ENCODE results near the gene GUCY2D.

Gene GUCY2D

GRCh38 chr17:7977039-7977438 lies 25.4 kb upstream of the GUCY2D start:
- Mint-ChIP-seq H3K27me3 (ENCODE audit: low read depth) (peaks cover 11% of the 10 kb centered on the region), H3K27ac (no peak overlapping the region), H3K36me3 (ENCODE audit: low read depth) (no peaks in the 10 kb centered on the region), H3K4me3 (no peak overlapping the region), H3K9me3 (peaks cover 23% of the 10 kb centered on the region), H3K4me1 (peaks cover 6% of the 10 kb centered on the region)
- TF ChIP-seq CTCF (IDR thresholded peaks at IDR 0.05; ENCODE audit: unreplicated experiment in 3 of 3): no peak

- H3K9me3 Mint-ChIP-seq: peaks cover 23% of the 10 kb centered on the region
- H3K4me3 Mint-ChIP-seq: no peak overlapping the region
- H3K27me3 Mint-ChIP-seq (ENCODE audit: low read depth): peaks cover 19% of the 10 kb centered on the region
- no peak overlapping the region for H3K27ac Mint-ChIP-seq
- TF ChIP-seq CTCF (IDR thresholded peaks at IDR 0.05; ENCODE audit: unreplicated experiment in 3 of 3): no peak
- H3K4me1 Mint-ChIP-seq: peaks cover 6% of the 10 kb centered on the region
- H3K36me3 Mint-ChIP-seq (ENCODE audit: low read depth): no peaks in the 10 kb centered on the region
These were observed 24.6 kb upstream of the GUCY2D start for GRCh38 chr17:7977805-7978204.

GRCh38 chr17:7982173-7982572 lies 20.2 kb upstream of the GUCY2D start:
- Mint-ChIP-seq H3K27me3 (ENCODE audit: low read depth) (peaks cover 21% of the 10 kb centered on the region), H3K4me3 (no peak overlapping the region), H3K27ac (no peak overlapping the region), H3K36me3 (ENCODE audit: low read depth) (no peaks in the 10 kb centered on the region), H3K9me3 (peaks cover under 1% of the 10 kb centered on the region), H3K4me1 (peaks cover 3% of the 10 kb centered on the region)
- TF ChIP-seq CTCF (IDR thresholded peaks at IDR 0.05; ENCODE audit: unreplicated experiment in 3 of 3): no peak

- H3K4me1 Mint-ChIP-seq: peaks cover 8% of the 10 kb centered on the region
- TF ChIP-seq CTCF (IDR thresholded peaks at IDR 0.05; ENCODE audit: unreplicated experiment in 3 of 3): no peak
- no peak overlapping the region for H3K4me3 Mint-ChIP-seq
- no peak overlapping the region for H3K27ac Mint-ChIP-seq
- H3K36me3 Mint-ChIP-seq (ENCODE audit: low read depth): no peaks in the 10 kb centered on the region
- H3K9me3 Mint-ChIP-seq: no peaks in the 10 kb centered on the region
- H3K27me3 Mint-ChIP-seq (ENCODE audit: low read depth): peaks cover 21% of the 10 kb centered on the region
These were observed 19.7 kb upstream of the GUCY2D start for GRCh38 chr17:7982666-7983065.

GRCh38 chr17:7984904-7985303 lies 17.5 kb upstream of the GUCY2D start:
- Mint-ChIP-seq H3K4me1 (peaks cover 15% of the 10 kb centered on the region), H3K4me3 (no peak overlapping the region), H3K27ac (no peak overlapping the region), H3K36me3 (ENCODE audit: low read depth) (no peaks in the 10 kb centered on the region), H3K27me3 (ENCODE audit: low read depth) (peaks cover 24% of the 10 kb centered on the region), H3K9me3 (no peaks in the 10 kb centered on the region)
- no peak for TF ChIP-seq CTCF (IDR thresholded peaks at IDR 0.05; ENCODE audit: unreplicated experiment in 3 of 3)

- Mint-ChIP-seq H3K9me3 (peaks cover 3% of the 10 kb centered on the region), H3K4me3 (no peak overlapping the region), H3K27me3 (ENCODE audit: low read depth) (peaks cover 23% of the 10 kb centered on the region), H3K36me3 (ENCODE audit: low read depth) (no peaks in the 10 kb centered on the region), H3K27ac (peak overlapping the region in 2 of 3 experiments; percentile 2 to 17), H3K4me1 (peaks cover 15% of the 10 kb centered on the region)
- no peak for TF ChIP-seq CTCF (IDR thresholded peaks at IDR 0.05; ENCODE audit: unreplicated experiment in 3 of 3)
These were observed 15.1 kb upstream of the GUCY2D start for GRCh38 chr17:7987112-7987893.

Data from nephron (organoid).